Measurements from ENCODE around the gene LRCOL1.
A peak's percentile ranks its signal among the peaks of the same experiment; 100 is the strongest.

Gene LRCOL1

GRCh38 chr12:132619071-132619385 lies 8.6 kb upstream of the LRCOL1 start:
- DNase-seq (ENCODE audit: low read depth), result no peak

- no peak for DNase-seq (ENCODE audit: low read depth)
Measured at GRCh38 chr12:132618683-132619043, 8.3 kb upstream of the LRCOL1 start, which contains the start of gene P2RX2. Gene P2RX2, plus strand, starts transcription at chr12:132618776. Its CDS starts 41 bp downstream, at chr12:132618817.

- DNase-seq (ENCODE audit: low read depth), result no peak
Measured at GRCh38 chr12:132617822-132618682, 7.7 kb upstream of the LRCOL1 start.

GRCh38 chr12:132617135-132617701 lies 6.8 kb upstream of the LRCOL1 start:
- no peak for DNase-seq (ENCODE audit: low read depth)

GRCh38 chr12:132615579-132616038 lies 5.2 kb upstream of the LRCOL1 start:
- DNase-seq (ENCODE audit: low read depth), result no peak

- DNase-seq (ENCODE audit: low read depth), result peak; percentile 72
Measured at GRCh38 chr12:132614861-132615578, 4.6 kb upstream of the LRCOL1 start.

- no peak for DNase-seq (ENCODE audit: low read depth)
Measured at GRCh38 chr12:132614029-132614428, 3.6 kb upstream of the LRCOL1 start.

- DNase-seq (ENCODE audit: low read depth), result no peak
Measured at GRCh38 chr12:132611620-132612019, 1.2 kb upstream of the LRCOL1 start.

- DNase-seq (ENCODE audit: low read depth), result no peak
Measured at GRCh38 chr12:132610866-132611602, 652 bp upstream of the LRCOL1 start.

GRCh38 chr12:132608231-132609171 lies 1.9 kb downstream of the LRCOL1 start:
- DNase-seq (ENCODE audit: low read depth), result no peak

GRCh38 chr12:132606927-132607326 lies 3.5 kb downstream of the LRCOL1 start:
- no peak for DNase-seq (ENCODE audit: low read depth)

GRCh38 chr12:132606466-132606865 lies 3.9 kb downstream of the LRCOL1 start:
- no peak for DNase-seq (ENCODE audit: low read depth)

- DNase-seq (ENCODE audit: low read depth), result no peak
Measured at GRCh38 chr12:132605892-132606291, 4.5 kb downstream of the LRCOL1 start.

- no peak for DNase-seq (ENCODE audit: low read depth)
Measured at GRCh38 chr12:132604668-132605441, 5.5 kb downstream of the LRCOL1 start.

GRCh38 chr12:132604151-132604618 lies 6.2 kb downstream of the LRCOL1 start:
- no peak for DNase-seq (ENCODE audit: low read depth)

GRCh38 chr12:132603240-132604150 lies 6.9 kb downstream of the LRCOL1 start:
- no peak for DNase-seq (ENCODE audit: low read depth)

GRCh38 chr12:132602572-132603239 lies 7.7 kb downstream of the LRCOL1 start:
- no peak for DNase-seq (ENCODE audit: low read depth)

GRCh38 chr12:132601171-132601883 lies 9.1 kb downstream of the LRCOL1 start:
- no peak for DNase-seq (ENCODE audit: low read depth)
